PC-3 (cell line): ENCODE results near the gene SLC30A10.

ENCODE experiments used
- EZH2 ChIP-seq: fragments of 300-600 bp; sonication (generic); IDR thresholded peaks from one replicate; pipeline ENCODE4 v1.6.1; 2017; ENCODE audit warnings: antibody characterized with exemption, mild to moderate bottlenecking, low read length; ENCODE audit not compliant: unreplicated experiment
- EZH2phosphoT487 ChIP-seq: fragments of 300-600 bp; sonication (generic); IDR thresholded peaks from 2 replicates; pipeline ENCODE4 v1.6.1; 2018; ENCODE audit warnings: mild to moderate bottlenecking, antibody characterized with exemption, low read length, borderline replicate concordance
- TF ChIP-seq, protein P1 (sequence below): fragments of 300-600 bp; sonication (generic); conservative IDR thresholded peaks from 2 replicates; pipeline ENCODE4 v1.5.1; 2017; ENCODE audit warnings: antibody characterized with exemption, low read depth, mild to moderate bottlenecking, low read length

DNA sequence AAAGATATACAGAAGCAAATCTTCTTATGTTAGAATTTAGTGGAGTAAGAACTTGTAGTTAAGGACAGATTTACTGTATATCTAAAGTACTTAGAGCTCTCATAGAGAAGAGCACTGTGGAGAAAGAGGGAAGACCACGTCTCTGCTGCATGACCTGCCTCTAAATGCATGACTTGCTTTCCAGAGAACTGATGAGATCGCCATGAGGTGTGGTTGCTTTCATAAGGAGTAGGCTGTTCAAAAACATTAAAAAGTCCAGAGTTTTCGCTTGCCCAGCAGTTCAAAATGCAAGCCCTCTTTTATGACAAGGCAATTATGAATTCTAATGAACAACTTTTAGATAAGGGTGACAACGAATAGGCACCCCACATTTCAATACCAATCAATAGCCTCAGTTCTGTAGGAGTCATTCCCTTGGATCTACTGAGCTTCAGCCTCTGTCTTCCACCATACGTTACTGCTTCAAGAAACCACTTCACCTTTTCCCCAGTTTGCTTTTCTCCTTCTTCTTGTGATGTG is 24.9 kb downstream of the SLC30A10 start:
- TF ChIP-seq, protein P1, sequence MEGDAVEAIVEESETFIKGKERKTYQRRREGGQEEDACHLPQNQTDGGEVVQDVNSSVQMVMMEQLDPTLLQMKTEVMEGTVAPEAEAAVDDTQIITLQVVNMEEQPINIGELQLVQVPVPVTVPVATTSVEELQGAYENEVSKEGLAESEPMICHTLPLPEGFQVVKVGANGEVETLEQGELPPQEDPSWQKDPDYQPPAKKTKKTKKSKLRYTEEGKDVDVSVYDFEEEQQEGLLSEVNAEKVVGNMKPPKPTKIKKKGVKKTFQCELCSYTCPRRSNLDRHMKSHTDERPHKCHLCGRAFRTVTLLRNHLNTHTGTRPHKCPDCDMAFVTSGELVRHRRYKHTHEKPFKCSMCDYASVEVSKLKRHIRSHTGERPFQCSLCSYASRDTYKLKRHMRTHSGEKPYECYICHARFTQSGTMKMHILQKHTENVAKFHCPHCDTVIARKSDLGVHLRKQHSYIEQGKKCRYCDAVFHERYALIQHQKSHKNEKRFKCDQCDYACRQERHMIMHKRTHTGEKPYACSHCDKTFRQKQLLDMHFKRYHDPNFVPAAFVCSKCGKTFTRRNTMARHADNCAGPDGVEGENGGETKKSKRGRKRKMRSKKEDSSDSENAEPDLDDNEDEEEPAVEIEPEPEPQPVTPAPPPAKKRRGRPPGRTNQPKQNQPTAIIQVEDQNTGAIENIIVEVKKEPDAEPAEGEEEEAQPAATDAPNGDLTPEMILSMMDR: no peak
- no peak for TF ChIP-seq EZH2
- no peak for TF ChIP-seq EZH2phosphoT487
